HTERT RPE-1 (cell line): ENCODE data around the gene FGFRL1.
"Not testable (repeated sequence)": the region's sequence is repeated elsewhere in the genome, so short reads cannot be mapped to it uniquely, and the experiment has no call there.

Experiments used
- in situ Hi-C: fragments of 300-500 bp; cut with MboI; formaldehyde crosslinking; loops from 4 replicates; pipeline ENCODE4 v1.14.3; 2020; ENCODE audit warnings: low sequenced_read_pairs

FGFRL1 gene

GRCh38 chr4:991451-992296, 19.8 kb upstream of the FGFRL1 start:
- in situ Hi-C loops = no loop called here

DNA sequence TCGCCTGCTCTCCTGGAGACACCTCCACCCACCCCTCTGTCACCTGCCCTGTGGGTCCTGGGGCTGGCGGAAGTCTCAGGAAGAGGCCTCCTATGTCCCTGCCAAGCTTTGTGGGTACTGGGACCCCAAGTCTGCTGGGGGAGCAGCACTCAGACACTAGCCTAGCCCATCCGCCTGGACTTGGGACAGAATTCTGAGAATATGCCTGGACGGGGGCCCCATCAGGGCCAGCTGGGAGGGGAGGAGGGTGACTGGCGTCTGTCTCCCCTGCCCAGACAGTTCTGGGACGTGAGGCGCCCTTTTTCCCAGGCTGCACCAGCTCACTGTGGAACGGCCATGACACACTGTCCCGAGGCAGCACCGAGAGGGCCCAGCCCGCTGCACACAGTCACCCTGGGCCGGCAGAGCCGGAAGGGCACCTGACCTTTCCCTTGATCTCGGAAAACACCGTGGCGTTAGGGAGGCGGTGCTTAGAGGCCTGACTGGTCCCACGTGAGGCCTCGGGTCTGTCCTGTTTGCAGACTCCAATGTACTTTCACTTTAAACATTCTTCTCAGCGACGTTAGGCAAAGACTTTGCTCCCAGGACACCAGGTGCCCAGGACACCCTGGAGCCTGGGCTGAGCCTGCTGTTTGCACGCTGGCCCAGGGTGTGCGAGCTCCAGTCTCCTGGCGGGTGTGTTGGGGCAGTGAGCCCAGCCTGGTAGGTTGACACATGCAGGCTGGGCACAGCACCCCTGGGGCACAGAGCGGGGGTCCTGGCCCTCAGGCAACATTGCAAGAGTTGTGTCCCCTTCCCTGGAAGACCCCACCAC, 18.9 kb upstream of the FGFRL1 start:
- in situ Hi-C loops = no loop called here

DNA sequence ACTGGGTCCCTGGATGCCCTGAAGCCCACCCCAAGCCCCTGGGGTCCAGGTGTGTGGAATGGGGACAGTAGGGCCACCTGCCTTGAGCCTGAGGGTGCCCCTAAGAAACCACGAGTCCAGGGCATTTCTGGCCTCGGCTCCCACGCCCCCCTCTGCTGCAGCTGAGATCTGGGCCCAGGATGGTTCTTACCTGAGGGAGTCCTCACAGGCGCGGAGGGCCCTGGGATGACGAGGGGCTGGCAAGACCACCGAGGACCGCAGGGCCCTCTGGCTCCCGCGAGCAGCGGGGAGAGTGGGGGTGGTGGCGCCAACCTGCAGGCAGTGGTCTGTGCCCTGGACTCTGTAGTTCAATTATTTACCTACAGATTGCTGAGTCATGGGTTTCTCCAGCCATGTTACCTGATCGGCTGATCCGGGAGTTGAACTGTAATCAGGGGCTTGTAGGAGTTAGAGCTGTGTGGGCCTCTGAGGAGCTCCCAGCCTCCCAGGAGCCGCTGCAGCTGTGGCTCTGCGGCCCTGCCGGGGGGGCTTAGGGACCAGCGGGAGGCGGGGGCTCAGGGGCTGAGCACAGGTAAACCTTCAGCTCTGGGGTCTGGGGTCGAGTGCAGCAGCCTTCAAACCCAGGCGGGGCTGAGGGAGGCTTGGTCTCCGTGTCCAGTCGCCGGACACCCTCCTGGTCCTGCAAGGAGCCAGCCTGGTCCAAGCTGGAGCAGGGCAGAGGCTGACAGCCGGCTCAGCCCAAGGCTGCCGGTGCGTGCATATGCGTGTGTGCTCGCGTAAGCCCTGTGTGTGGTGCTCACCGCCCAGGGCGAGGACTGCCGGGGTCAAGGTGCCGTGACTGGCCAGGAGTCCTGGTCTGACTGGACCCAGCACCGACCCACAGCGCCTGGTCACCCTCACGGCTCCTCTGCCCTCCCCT, 18.1 kb upstream of the FGFRL1 start, which contains the start of gene SLC26A1:
Gene SLC26A1 (minus strand): TSS at position 294 of the 919 bp plus-strand sequence. CDS start 1,701 bp downstream, outside the sequence.
- in situ Hi-C loops = no loop called here

DNA sequence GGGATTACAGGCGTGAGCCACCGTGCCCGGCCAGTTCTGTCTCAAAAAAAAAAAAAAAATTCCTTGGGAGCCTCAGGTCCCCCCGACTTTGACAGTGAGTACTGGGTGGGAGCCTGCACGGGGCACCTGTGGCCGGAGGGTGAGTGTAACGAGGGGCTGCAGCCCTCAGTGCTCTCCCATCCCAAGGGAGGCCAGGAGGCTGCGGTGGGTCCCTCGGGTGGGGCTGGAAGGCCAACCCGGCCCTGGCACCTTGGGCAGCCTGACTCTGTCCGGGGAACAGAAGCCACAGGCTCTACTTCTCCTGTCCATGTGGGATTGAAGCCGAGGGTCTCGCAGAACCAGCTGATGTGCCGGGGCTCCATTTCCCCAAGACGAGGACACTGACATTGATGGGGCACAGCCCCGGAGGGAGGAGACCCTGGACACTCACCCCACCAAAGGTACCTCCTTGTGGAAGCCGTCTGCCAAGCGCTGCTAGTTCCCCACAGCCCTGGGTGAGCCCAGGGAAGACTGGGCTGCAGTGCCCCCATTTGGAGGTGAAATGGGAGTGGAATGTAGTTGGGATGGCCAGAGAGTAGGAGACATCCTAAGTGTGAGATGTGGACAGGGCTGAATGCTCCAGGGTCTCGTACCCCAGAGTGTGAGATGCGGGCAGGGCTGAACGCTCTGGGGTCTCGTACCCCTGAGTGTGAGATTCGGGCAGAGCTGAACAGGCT, 16.0 kb upstream of the FGFRL1 start:
- in situ Hi-C loops = no loop called here

DNA sequence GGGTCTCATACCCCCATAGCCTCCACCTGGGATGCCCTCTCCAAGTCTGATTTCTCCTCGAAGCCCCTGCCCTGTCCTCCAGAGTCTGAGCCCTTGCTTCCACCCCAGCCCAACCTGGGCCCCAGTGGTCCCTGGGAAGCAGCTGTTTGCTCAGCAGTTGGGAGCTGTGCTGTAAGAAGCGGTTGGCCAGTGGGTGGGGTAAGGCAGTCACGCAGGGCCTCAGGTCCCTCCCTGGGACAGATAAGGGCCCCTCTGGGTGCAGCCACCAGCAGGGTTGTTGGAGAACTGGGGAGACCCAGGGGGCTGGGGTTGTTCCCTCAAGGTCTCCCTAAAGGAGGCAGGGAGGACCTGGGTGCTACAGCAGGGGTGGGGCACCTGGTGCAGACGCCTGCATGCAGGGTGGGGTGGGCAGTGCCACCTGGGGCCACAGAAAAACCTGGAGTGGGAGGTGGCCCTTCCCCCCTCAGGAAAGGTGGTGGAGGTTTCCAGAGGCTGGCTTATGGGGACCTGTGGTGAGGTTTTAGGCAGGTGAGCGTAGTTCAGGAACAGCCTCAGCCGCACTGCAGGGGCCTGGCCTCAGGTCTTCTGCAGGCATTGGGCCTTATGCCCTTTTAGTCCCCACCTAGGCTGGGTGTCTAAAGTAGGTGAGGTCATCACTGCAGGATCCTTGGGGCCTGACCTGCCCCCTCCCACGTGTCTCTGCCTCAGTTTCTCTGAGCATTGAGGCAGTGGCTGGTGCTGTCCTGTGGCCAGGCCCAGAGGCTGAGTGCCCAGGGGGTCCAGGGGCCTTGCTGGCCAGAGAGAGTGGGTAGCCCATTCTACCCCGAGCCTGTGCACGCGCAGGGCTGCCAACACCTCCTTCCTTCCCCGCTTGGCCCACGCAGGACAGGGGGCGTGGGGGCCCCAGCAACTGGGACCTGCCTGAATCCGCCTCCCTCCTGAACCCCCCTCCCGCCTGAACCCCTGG, 15.1 kb upstream of the FGFRL1 start:
- in situ Hi-C loops = no loop called here

DNA sequence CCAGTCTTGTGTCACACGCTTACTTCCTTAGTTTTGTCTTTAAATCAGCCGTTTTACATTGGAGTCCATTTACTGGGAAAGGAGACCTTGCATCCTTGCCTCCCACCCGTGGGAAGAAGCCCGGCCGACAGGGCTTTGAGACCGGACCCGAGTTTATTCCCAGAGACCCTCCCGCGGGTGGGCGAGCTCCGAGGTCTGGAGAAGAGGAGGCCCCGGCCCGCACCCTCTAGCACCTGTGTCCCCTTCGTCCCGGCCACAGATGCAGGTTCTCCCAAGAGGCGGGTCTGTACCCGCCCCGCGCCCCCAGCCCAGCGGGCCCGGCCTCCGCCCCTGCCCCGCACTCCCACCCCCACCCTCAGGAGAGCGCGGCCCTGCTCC, 14.4 kb upstream of the FGFRL1 start:
- in situ Hi-C loops = no loop called here

DNA sequence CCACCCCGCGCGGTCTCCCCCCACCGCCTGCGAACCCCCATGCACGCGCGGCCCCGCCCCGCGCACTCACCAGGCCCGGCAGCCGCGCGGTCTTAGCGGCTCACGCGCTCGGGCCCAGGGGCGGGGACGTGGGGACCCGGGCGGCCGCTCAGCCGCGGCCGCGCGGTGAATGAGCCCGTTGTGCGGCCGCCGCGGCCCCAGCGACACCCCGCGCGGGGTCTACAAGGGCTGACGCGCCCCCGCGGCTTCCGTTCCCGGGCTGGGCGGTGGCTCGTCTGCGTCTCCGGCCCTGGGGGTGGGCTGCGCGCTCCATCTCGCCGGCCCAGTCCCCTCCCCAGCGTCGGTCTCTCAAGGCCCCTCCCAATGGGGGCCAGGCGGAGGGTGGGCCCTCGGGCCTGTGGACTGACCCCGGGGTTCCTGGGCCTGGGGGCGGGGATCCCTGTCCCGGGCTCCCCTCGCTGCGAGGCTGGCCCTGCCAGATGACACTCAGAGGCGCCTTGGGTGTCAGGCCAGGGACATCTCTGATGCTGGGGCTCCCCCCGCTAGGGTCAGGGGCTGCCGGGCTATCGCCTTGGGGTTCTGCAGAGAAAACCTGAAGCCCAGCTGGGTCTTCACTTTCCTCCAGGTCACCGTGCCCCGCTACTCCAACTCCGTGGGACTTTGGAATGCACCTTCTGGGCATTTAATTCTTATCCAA, 13.9 kb upstream of the FGFRL1 start:
- in situ Hi-C loops = no loop called here

DNA sequence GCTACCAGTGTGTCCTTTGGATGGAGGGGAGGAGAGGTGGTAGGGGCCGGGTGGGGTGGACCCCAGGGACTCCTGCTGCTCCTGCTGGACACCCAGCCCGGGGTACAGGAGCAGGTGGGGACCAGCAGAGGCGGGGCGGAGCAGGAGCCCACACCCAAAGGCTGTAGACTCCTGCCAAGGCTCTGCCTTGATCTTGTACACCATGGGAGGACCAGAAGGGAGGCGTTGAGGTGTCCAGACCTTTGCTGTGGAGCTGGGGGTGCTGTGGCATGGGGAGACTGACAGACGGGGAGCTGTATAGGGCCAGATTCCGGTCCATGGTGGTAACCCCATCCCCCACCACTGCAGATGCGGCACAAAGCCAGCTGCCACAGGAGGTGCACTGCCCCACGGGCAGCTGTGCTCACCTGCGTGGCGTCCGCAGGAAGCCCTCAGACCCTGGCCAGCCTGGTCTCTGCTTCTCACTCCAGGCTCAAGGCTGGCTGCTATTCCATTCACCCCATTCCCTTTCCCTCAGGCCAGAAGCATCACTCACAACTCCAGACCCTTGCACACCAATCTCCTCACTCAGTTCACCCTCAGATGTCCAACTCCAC, 13.2 kb upstream of the FGFRL1 start:
- in situ Hi-C loops = no loop called here

GRCh38 chr4:999240-999863, 12.1 kb upstream of the FGFRL1 start:
- in situ Hi-C loops = not testable (repeated sequence)

DNA sequence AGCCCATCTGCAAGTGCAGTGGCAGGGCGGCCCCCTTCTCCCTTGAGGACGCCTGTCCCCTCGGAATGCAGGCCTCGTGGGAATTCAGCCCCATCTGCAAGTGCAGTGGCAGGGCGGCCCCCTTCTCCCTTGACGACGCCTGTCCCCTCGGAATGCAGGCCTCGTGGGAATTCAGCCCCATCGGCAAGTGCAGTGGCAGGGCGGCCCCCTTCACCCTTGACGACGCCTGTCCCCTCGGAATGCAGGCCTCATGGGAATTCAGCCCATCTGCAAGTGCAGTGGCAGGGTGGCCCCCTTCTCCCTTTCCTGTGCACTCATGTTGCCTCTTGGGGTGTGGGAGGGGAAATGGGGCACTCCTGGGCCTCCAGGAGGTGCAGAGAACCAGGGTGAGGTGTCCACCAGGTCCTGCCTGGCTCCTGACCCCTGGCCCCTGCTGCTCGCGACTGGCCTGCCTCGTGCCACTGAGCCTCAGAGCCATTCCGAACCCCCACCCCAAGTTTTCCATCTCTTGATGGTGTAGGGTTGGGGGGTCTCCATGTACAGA, 11.5 kb upstream of the FGFRL1 start:
- in situ Hi-C loops = no loop called here

GRCh38 chr4:1000686-1001260, 10.7 kb upstream of the FGFRL1 start:
- in situ Hi-C loops = no loop called here

- in situ Hi-C loops = no loop called here
These were observed 9.8 kb upstream of the FGFRL1 start for GRCh38 chr4:1001561-1002130.

DNA sequence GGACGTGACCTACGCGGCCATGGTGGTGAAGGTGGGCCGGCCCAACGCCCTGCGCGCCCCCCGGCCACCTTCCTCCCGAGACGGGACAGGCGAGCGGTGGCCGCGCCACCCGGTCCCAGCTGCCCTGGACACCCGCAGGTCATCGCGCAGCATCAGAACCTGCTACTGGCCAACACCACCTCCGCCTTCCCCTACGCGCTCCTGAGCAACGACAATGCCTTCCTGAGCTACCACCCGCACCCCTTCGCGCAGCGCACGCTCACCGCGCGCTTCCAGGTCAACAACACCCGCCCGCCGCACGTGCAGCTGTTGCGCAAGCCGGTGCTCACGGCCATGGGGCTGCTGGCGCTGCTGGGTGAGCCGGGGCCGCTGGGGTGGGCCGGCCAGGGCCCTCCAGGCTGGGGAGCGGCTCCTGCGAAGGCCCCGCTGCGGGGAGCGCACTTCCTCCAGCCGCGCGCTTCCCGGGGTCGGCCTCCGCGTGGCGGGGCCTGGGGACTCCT, 9.2 kb upstream of the FGFRL1 start:
- in situ Hi-C loops = no loop called here

GRCh38 chr4:1002631-1003251, 8.7 kb upstream of the FGFRL1 start:
- in situ Hi-C loops = no loop called here

DNA sequence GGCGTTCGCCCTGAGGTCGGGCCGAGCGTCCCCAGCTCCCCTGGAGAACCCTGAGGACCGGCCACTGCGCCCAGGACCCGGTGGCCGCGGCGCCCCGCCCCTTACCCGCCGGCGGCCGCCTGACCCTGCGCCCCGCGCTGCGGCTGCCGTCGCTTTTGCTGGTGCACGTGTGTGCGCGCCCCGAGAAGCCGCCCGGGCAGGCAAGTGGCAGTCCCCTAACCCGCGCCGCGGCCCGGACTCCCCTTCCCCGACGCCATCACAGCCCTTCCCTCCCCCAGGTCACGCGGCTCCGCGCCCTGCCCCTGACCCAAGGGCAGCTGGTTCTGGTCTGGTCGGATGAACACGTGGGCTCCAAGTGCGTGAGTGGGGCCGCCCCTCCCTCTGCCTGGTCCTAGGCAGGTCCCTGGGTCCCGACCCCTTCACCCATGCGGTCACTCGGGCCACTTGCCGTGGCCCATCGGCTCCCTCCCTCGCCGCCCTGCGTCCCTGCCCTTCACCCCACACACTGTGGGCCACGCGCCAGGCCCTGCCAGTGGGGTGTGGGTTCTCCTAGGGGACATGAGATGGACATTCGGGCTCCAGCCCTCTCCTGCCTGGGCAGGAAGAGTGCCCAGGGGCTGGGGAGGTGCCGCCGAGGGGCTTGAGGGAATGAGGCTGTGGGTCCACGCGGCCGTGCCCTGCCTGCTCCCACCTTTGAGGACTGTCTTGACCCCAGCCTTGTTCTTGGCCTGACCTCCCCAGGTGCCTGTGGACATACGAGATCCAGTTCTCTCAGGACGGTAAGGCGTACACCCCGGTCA, 8.0 kb upstream of the FGFRL1 start:
- in situ Hi-C loops = no loop called here
